ENCODE data around the gene SPACDR.

The SPACDR gene

DNA sequence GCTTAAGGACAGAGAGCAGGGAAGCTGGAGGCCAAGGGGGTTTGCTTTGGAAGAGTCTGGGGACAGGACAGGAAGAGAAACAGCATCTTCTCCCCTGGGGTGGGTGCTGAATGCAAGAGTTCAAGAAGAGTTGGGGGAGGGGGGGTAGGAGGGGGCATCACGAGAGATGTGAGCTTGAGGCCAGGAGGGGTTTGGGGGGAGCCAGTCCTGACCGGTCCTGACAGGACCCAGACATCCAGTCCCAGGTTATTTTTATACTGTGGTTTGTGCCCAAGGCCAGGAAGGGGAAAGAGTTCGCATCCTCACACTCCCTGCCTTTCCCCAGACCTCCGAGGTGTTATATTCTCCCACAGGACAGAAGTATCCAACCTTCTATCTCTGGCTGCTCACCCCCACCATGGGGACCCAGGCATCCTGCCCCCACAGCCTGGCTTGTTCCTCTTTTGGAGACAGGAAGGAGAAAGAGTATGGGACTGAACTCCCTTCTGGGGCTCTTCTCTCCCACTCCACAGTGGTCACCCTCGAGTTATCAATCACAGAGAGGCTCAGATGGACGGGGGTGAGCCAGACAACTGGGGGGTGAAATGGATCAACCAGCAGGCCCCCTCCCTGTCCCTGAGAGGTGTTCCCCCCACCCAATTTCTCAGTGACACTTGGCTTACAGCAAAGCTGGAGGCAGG lies 12.2 kb upstream of the SPACDR start:
- TF ChIP-seq, protein P1, sequence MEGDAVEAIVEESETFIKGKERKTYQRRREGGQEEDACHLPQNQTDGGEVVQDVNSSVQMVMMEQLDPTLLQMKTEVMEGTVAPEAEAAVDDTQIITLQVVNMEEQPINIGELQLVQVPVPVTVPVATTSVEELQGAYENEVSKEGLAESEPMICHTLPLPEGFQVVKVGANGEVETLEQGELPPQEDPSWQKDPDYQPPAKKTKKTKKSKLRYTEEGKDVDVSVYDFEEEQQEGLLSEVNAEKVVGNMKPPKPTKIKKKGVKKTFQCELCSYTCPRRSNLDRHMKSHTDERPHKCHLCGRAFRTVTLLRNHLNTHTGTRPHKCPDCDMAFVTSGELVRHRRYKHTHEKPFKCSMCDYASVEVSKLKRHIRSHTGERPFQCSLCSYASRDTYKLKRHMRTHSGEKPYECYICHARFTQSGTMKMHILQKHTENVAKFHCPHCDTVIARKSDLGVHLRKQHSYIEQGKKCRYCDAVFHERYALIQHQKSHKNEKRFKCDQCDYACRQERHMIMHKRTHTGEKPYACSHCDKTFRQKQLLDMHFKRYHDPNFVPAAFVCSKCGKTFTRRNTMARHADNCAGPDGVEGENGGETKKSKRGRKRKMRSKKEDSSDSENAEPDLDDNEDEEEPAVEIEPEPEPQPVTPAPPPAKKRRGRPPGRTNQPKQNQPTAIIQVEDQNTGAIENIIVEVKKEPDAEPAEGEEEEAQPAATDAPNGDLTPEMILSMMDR (conservative IDR thresholded peaks at IDR 0.05) = no peak
- peak overlapping the region; percentile 97; the same call in 1 of the 2 replicates for H3K27ac ChIP-seq

DNA sequence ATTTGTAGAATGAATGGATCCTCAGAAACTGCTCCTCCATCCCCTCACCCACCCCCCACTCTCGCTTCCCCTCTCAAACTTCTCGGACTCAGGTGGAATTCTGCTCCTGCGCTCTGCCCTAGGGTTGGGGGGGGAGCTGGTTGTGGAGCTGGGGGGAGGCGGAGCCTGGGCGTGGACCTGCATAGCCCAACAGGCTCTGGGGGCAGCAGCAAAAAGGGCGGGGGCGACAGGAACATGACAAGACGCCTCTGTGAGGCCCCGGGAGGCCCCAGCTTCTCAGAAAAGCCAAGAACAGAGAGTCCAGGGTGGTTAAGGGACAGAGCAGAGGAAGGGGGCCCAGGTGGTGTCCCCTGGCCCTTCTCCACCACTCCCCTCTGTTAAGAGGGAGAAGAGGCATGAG lies 11.5 kb upstream of the SPACDR start:
- TF ChIP-seq, protein P1 (conservative IDR thresholded peaks at IDR 0.05) = no peak
- peak overlapping the region; percentile 97; the same call in 1 of the 2 replicates for H3K27ac ChIP-seq

DNA sequence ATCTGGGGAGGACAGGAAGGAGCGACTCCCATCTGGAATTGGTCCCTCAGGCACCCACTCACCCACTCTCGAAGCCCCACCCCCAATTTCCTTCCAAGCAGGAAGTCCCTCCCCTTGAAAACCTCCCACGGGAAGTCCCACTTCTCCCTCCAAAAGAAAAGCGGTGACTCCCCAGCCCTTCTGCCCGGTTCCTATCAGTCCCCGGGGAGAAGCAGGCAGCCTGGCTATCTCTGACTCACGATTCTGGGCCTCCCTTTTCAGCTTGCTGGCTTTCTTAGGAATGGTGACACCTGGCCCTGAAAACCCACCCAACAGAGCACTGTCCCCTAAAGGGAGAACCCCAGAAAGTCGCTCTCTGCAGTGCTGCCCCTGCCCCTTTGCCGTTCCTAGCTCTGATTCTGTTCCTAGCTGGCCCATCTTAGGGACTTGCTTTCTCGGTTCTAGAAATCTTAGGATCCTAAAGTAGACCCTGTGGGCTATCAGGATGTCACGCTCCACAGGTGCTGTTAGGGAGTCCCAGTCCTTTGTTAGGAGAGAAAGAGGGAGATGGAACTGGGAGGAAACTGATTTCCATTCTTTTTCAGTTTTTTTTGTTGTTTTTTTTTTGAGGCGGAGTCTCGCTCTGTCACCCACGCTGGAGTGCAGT lies 8.9 kb upstream of the SPACDR start:
- peak overlapping the region; percentile 97; the same call in 1 of the 2 replicates for H3K27ac ChIP-seq

DNA sequence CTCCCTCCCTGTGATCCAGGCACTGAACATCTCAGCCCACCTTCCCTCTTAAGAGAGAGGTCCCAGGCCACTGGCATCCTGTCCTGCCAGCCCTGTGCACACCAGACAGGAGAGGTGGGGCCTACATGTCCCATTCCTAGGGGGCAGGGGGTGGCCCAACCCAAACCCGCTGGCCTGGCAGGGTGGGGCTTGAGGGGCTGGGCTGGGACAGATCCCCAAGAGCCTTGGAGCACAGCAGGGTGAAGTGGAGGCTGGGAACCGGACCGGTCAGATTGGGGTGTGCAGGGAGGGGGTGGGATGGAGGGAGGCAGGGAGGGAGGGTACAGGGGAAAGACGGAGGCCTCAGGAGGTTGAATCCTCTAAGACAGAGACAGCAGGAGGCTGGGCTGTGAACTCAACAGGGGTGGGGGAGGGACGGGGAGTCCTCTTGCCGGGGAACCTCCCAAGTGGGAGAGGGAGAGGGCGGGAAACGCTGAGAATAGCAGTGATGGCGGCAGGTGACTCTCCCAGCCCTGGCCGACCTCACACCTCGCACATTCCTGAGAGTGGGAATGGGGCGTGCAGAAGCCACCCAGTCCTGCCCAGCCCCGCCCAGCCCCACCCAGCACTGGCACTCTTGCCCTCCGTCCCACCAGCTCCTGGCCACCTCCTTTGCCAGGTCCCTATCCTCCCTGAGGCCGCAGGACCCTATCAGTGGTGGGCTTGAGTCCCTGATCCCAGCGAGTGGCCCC lies 8.2 kb upstream of the SPACDR start:
- H3K27ac ChIP-seq = peak overlapping the region; percentile 97
- TF ChIP-seq, protein P1 (conservative IDR thresholded peaks at IDR 0.05) = no peak

More for the DNA sequence above, 8.9 kb upstream of the SPACDR start:
- TF ChIP-seq, protein P1 (conservative IDR thresholded peaks at IDR 0.05) = no peak

DNA sequence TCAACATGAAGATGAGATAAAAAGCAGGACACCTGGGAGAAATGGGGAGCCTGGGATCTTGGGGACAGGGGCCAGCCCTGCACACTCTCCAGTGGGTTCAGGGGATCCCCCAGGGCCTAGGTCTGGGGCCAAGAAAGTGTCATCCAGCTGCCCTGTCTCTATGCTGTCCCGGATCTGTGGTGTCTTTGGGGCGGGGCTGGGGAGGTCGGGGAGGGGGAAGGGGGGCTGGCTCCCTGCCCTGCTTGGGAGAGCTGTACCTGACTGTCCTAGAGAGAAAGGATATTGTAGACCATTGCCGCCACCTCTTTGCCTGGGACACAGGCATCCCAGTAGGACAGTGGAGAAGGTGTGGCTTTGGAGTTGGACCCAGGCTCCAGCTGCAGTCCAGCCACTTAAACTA lies 7.0 kb upstream of the SPACDR start:
- H3K27ac ChIP-seq = peak overlapping the region; percentile 49

DNA sequence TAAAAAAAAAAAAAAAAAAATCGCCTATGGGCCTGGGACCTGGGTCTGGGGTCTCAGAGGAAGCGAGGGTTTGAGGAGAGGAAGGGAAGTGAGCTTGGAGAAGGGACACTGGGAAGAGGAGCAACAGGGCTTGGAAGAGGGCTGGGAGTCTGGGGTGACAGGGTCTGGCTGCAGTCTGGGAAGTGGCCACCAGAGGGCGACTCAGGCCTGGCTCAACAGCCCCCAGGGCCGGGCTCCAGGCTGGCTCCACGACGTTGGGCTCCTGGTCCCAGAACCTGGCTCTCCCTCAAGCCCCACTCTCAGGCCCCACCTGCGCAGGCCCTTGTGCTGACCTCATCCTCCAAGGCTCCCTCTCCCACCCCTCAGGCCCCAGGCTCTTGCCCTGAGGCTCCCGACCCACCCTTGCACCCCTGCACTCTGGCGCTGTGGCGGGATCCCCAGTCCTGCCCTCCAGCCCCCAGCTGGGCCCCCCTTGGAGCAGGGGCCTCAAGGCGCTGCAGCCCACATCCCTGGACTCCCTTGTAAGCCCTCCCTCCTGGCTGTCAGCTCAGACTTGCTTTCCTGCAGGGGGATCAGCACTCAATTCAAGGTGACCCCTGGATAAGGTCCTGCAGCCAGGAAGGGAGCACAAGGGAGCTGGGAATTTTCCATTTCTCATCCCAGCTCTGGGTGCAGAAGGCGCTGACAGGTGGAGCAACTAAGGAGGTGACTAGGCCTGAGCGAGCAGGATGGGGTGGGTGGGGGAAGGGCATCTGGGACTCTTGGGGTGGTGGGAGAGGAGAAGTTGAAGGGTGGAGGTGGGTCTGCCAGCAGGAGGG lies 5.4 kb upstream of the SPACDR start:
- peak overlapping the region; percentile 49 for H3K27ac ChIP-seq
- TF ChIP-seq, protein P1 (conservative IDR thresholded peaks at IDR 0.05) = peak; percentile 98

More for the DNA sequence above, 7.0 kb upstream of the SPACDR start:
- TF ChIP-seq, protein P1 (conservative IDR thresholded peaks at IDR 0.05) = no peak

All from VCaP (cell line).